Keratinocyte (primary cell): Measurements from ENCODE around the gene PKLR. TPM values are rescaled to one million over a fixed set of nuclear protein-coding genes. Genes with fewer than 3 reads are reported as not detected.

ENCODE experiments used
- DNase-seq: peaks from one replicate; pipeline ENCODE4 v3.0.0-alpha.2; 2011; ENCODE audit warnings: low read depth, missing footprints, low spot score
- FAIRE-seq: peaks from 2 replicates; lab custom pipeline; 2011; peaks lifted over from hg19 to GRCh38; lab: Jason Lieb, UNC
- H2AFZ ChIP-seq: 2 replicates; pipeline ENCODE4 v1.6.0; 2012; ENCODE audit warnings: low read length, control low read depth, inconsistent platforms; ENCODE audit not compliant: control insufficient read depth
- H3K27ac ChIP-seq: 2 replicates; pipeline ENCODE4 v1.5.1; 2011; ENCODE audit warnings: low read length; ENCODE audit not compliant: control insufficient read depth, insufficient read depth
- H3K27me3 ChIP-seq: 3 replicates; pipeline ENCODE4 v1.6.0; 2011; ENCODE audit warnings: low read length; ENCODE audit not compliant: control insufficient read depth, insufficient read depth; ENCODE audit errors: extremely low read depth
- H3K36me3 ChIP-seq, 2 experiments: 2 replicates in 1 of 2; 3 replicates in 1 of 2; pipeline ENCODE4 v1.5.1; 2011; ENCODE audit warnings: low read length in 2 of 2, mild to moderate bottlenecking in 1 of 2; ENCODE audit not compliant: control insufficient read depth in 2 of 2, insufficient read depth in 2 of 2; ENCODE audit errors: extremely low read depth in 1 of 2
- H3K4me1 ChIP-seq: 3 replicates; pipeline ENCODE4 v1.5.1; 2011; ENCODE audit warnings: low read length; ENCODE audit not compliant: control insufficient read depth, insufficient read depth; ENCODE audit errors: extremely low read depth
- H3K4me2 ChIP-seq: 3 replicates; pipeline ENCODE4 v1.6.0; 2011; ENCODE audit warnings: low read depth, low read length; ENCODE audit not compliant: control insufficient read depth, insufficient read depth; ENCODE audit errors: extremely low read depth
- H3K4me3 ChIP-seq, 3 experiments: fragments of 200-600 bp in 1 of 3; sonication (generic) in 1 of 3; 2 replicates in 2 of 3; 3 replicates in 1 of 3; pipeline ENCODE4 v1.5.1; 2011 to 2016; ENCODE audit warnings: low read length in 3 of 3, mild to moderate bottlenecking in 3 of 3, control low read depth in 2 of 3, inconsistent platforms in 1 of 3, low read depth in 1 of 3, mixed read lengths in 1 of 3, mixed run types in 1 of 3, moderate library complexity in 1 of 3; ENCODE audit not compliant: control insufficient read depth in 2 of 3, insufficient read depth in 2 of 3; ENCODE audit errors: extremely low read depth in 1 of 3
- H3K79me2 ChIP-seq: 2 replicates; pipeline ENCODE4 v1.6.0; 2012; ENCODE audit warnings: low read length; ENCODE audit not compliant: control insufficient read depth, insufficient read depth
- H3K9ac ChIP-seq: 3 replicates; pipeline ENCODE4 v1.6.0; 2011; ENCODE audit warnings: low read length; ENCODE audit not compliant: control insufficient read depth, insufficient read depth; ENCODE audit errors: extremely low read depth
- H3K9me1 ChIP-seq: 3 replicates; pipeline ENCODE4 v1.6.0; 2011; ENCODE audit warnings: low read length; ENCODE audit not compliant: control insufficient read depth, insufficient read depth; ENCODE audit errors: extremely low read depth
- H3K9me3 ChIP-seq: 2 replicates; pipeline ENCODE4 v1.5.1; 2012; ENCODE audit warnings: low read depth, low read length; ENCODE audit not compliant: control insufficient read depth
- H4K20me1 ChIP-seq: 3 replicates; pipeline ENCODE4 v1.6.0; 2011; ENCODE audit warnings: low read length; ENCODE audit not compliant: control insufficient read depth, insufficient read depth; ENCODE audit errors: extremely low read depth
- CTCF ChIP-seq, 3 experiments: IDR thresholded peaks in 1 of 3; conservative IDR thresholded peaks in 1 of 3; optimal IDR thresholded peaks in 1 of 3; 2 replicates in 2 of 3; 3 replicates in 1 of 3; pipeline versions ENCODE3 to v1.5.1; 2011; ENCODE audit warnings: low read length in 3 of 3, mild to moderate bottlenecking in 3 of 3, moderate library complexity in 2 of 3, control low read depth in 1 of 3, inconsistent platforms in 1 of 3; ENCODE audit not compliant: insufficient read depth in 2 of 3; ENCODE audit errors: extremely low read depth in 1 of 3
- EZH2 ChIP-seq: IDR thresholded peaks from one replicate; pipeline ENCODE4 v1.6.1; 2012; ENCODE audit warnings: inconsistent platforms, mild to moderate bottlenecking, low read length, moderate library complexity
- dilution Hi-C: fragments of 300-500 bp; cut with MboI; formaldehyde crosslinking; loops from one replicate; pipeline ENCODE4 v1.7.0; 2020; ENCODE audit warnings: low sequenced_read_pairs; ENCODE audit not compliant: extremely low pct_ligation_motif_present
- polyA plus RNA-seq, 5 experiments: library from polyadenylated mRNA; depleted of rRNA in 3 of 5; stranded (reverse) in 3 of 5; stranded (forward) in 1 of 5; unstranded in 1 of 5; fragments of >200 nt; gene quantifications; 1 replicate in 1 of 5; 2 replicates in 3 of 5; 3 replicates in 1 of 5; pipeline versions ENCODE4 v1.2.1 to v1.2.3, GENCODE V29; 2011 to 2012; ENCODE audit warnings: missing spikeins in 2 of 5, low read depth in 1 of 5, low replicate concordance in 1 of 5

PKLR gene
- polyA plus RNA-seq, 1 donor (not counting 4 experiments of a cell fraction or from before 2014, with no cell fraction given), result 0.03 TPM

- Histone ChIP-seq H3K79me2 (no peaks in the 10 kb centered on the region), H3K27me3 (no peaks in the 10 kb centered on the region), H3K9ac (peak overlapping the region; percentile 56), H3K9me1 (no peaks in the 10 kb centered on the region), H3K4me2 (peak overlapping the region; percentile 76), H2AFZ (peak overlapping the region; percentile 59), H3K9me3 (no peaks in the 10 kb centered on the region), H3K36me3 (peaks cover 2 to 4% of the 10 kb centered on the region in 2 experiments), H3K4me3 (peak overlapping the region; percentile 39 to 66 (median 55)), H4K20me1 (no peaks in the 10 kb centered on the region), H3K4me1 (peaks cover 19% of the 10 kb centered on the region), H3K27ac (peak overlapping the region; percentile 71)
- dilution Hi-C loops, result no loop called here
- FAIRE-seq, result no peak
- DNase-seq, result no peak
- TF ChIP-seq CTCF (optimal IDR thresholded peaks at IDR 0.05 in 1 of 3, IDR thresholded peaks at IDR 0.05 in 1 of 3, conservative IDR thresholded peaks at IDR 0.05 in 1 of 3; ENCODE audit: extremely low read depth in 1 of 3, insufficient read depth in 2 of 3, low read length in 3 of 3), result no peak
- no peak for TF ChIP-seq EZH2
Measured at GRCh38 chr1:155241069-155241679, 60.1 kb downstream of the PKLR start.

Other genes with a start within 250 kb of the PKLR start
- gene EFNA4, start 237.7 kb downstream of the PKLR start, polyA plus RNA-seq, result 7.6 to 11.0 TPM (median 9.9 TPM) in 3 replicates
- 3.3 to 9.0 TPM (median 4.4 TPM) in 3 replicates for gene EFNA3, start 222.6 kb downstream of the PKLR start, polyA plus RNA-seq
- gene EFNA1, start 173.6 kb downstream of the PKLR start, polyA plus RNA-seq, result 33.2 to 116 TPM (median 77.5 TPM) in 3 replicates
- gene SLC50A1, start 165.6 kb downstream of the PKLR start, polyA plus RNA-seq, result 54.5 to 72.2 TPM (median 55.6 TPM) in 3 replicates
- gene DPM3, start 160.9 kb downstream of the PKLR start, polyA plus RNA-seq, result 29.3 to 54.9 TPM (median 32.3 TPM) in 3 replicates
- 99.1 to 183 TPM (median 127 TPM) in 3 replicates for gene KRTCAP2, start 128.1 kb downstream of the PKLR start, polyA plus RNA-seq
- gene TRIM46, start 127.6 kb downstream of the PKLR start, polyA plus RNA-seq, result 1.6 to 4.5 TPM (median 1.7 TPM) in 3 replicates
- 14.4 to 36.0 TPM (median 16.2 TPM) in 3 replicates for gene THBS3, start 93.5 kb downstream of the PKLR start, polyA plus RNA-seq
- gene MTX1, start 92.7 kb downstream of the PKLR start, polyA plus RNA-seq, result 43.4 to 69.9 TPM (median 59.5 TPM) in 3 replicates
- gene ENTREP3, start 46.0 kb downstream of the PKLR start, polyA plus RNA-seq, result 8.8 to 12.6 TPM (median 9.2 TPM) in 3 replicates
- 72.1 to 97.0 TPM (median 91.3 TPM) in 3 replicates for gene SCAMP3, start 39.1 kb downstream of the PKLR start, polyA plus RNA-seq
- 42.1 to 45.3 TPM (median 43.1 TPM) in 3 replicates for gene CLK2, start 27.9 kb downstream of the PKLR start, polyA plus RNA-seq
- 2.9 to 4.8 TPM (median 3.0 TPM) in 3 replicates for gene HCN3, start 24.0 kb downstream of the PKLR start, polyA plus RNA-seq
- 669 to 898 TPM (median 821 TPM) in 3 replicates for gene FDPS, start 7.4 kb upstream of the PKLR start, polyA plus RNA-seq
- 32.4 to 40.3 TPM (median 32.8 TPM) in 3 replicates for gene RUSC1, start 19.5 kb upstream of the PKLR start, polyA plus RNA-seq